ENCODE results near the gene TEAD1.

Gene TEAD1

GRCh38 chr11:12829540-12830314 lies 155.5 kb downstream of the TEAD1 start:
- Histone ChIP-seq H3K9me2 (replicated peaks; ENCODE audit: insufficient read depth, low read length) (no peaks in the 10 kb centered on the region), H3K27ac (ENCODE audit: low read length) (no peak overlapping the region), H3K79me2 (ENCODE audit: low read length) (peaks cover 81% of the 10 kb centered on the region), H3K9ac (ENCODE audit: low read length) (no peak overlapping the region), H3K4me2 (ENCODE audit: low read depth, low read length) (no peak overlapping the region), H2AFZ (ENCODE audit: low read length) (no peak overlapping the region), H4K20me1 (ENCODE audit: insufficient read depth, low read length) (no peaks in the 10 kb centered on the region), H3K9me3 (replicated peaks; ENCODE audit: insufficient read depth, low read length) (no peaks in the 10 kb centered on the region), H3K27me3 (replicated peaks; ENCODE audit: insufficient read depth, low read length) (no peaks in the 10 kb centered on the region), H3F3A (ENCODE audit: insufficient read depth, low read length) (peaks cover 15% of the 10 kb centered on the region), H3K4me1 (ENCODE audit: low read length) (peaks cover 25% of the 10 kb centered on the region), H3K36me3 (replicated peaks; ENCODE audit: insufficient read depth, low read length) (no peaks in the 10 kb centered on the region), H3K4me3 (ENCODE audit: low read length) (no peak overlapping the region)
- DNase-seq = no peak
- TF ChIP-seq CTCF (IDR thresholded peaks at IDR 0.05; ENCODE audit: low read length) = no peak
- no peak for TF ChIP-seq EZH2 (optimal IDR thresholded peaks at IDR 0.05; ENCODE audit: low read depth, low read length)
- TF ChIP-seq EZH2phosphoT487 (IDR thresholded peaks at IDR 0.05; ENCODE audit: low read length) = no peak

GRCh38 chr11:12831471-12832202 lies 157.4 kb downstream of the TEAD1 start:
- no peaks in the 10 kb centered on the region for H3K9me3 ChIP-seq (replicated peaks; ENCODE audit: insufficient read depth, low read length)
- H3K79me2 ChIP-seq (ENCODE audit: low read length) = peaks cover 83% of the 10 kb centered on the region
- no peak for DNase-seq

GRCh38 chr11:12832480-12833224 lies 158.4 kb downstream of the TEAD1 start:
- no peak overlapping the region for H3K4me3 ChIP-seq (ENCODE audit: low read length)
- no peaks in the 10 kb centered on the region for H3K9me3 ChIP-seq (replicated peaks; ENCODE audit: insufficient read depth, low read length)
- no peak overlapping the region for H3K27ac ChIP-seq (ENCODE audit: low read length)
- no peak overlapping the region for H3K4me2 ChIP-seq (ENCODE audit: low read depth, low read length)
- H2AFZ ChIP-seq (ENCODE audit: low read length) = no peak overlapping the region
- no peaks in the 10 kb centered on the region for H3K36me3 ChIP-seq (replicated peaks; ENCODE audit: insufficient read depth, low read length)
- H3F3A ChIP-seq (ENCODE audit: insufficient read depth, low read length) = peaks cover 14% of the 10 kb centered on the region
- no peak overlapping the region for H3K9ac ChIP-seq (ENCODE audit: low read length)
- no peaks in the 10 kb centered on the region for H3K27me3 ChIP-seq (replicated peaks; ENCODE audit: insufficient read depth, low read length)
- H3K4me1 ChIP-seq (ENCODE audit: low read length) = peaks cover 8% of the 10 kb centered on the region
- no peaks in the 10 kb centered on the region for H4K20me1 ChIP-seq (ENCODE audit: insufficient read depth, low read length)
- no peak for DNase-seq
- no peak for TF ChIP-seq EZH2phosphoT487 (IDR thresholded peaks at IDR 0.05; ENCODE audit: low read length)
- TF ChIP-seq CTCF (IDR thresholded peaks at IDR 0.05; ENCODE audit: low read length) = no peak
- TF ChIP-seq EZH2 (optimal IDR thresholded peaks at IDR 0.05; ENCODE audit: low read depth, low read length) = no peak
- no peaks in the 10 kb centered on the region for H3K9me2 ChIP-seq (replicated peaks; ENCODE audit: insufficient read depth, low read length)
- peaks cover 81% of the 10 kb centered on the region for H3K79me2 ChIP-seq (ENCODE audit: low read length)

More at GRCh38 chr11:12831471-12832202, 157.4 kb downstream of the TEAD1 start:
- H3K36me3 ChIP-seq (replicated peaks; ENCODE audit: insufficient read depth, low read length) = no peaks in the 10 kb centered on the region
- no peak overlapping the region for H3K4me3 ChIP-seq (ENCODE audit: low read length)
- TF ChIP-seq CTCF (IDR thresholded peaks at IDR 0.05; ENCODE audit: low read length) (no peak), EZH2 (optimal IDR thresholded peaks at IDR 0.05; ENCODE audit: low read depth, low read length) (no peak), EZH2phosphoT487 (IDR thresholded peaks at IDR 0.05; ENCODE audit: low read length) (no peak)
- no peak overlapping the region for H2AFZ ChIP-seq (ENCODE audit: low read length)
- no peak overlapping the region for H3K9ac ChIP-seq (ENCODE audit: low read length)
- no peaks in the 10 kb centered on the region for H3K27me3 ChIP-seq (replicated peaks; ENCODE audit: insufficient read depth, low read length)
- H3K9me2 ChIP-seq (replicated peaks; ENCODE audit: insufficient read depth, low read length) = no peaks in the 10 kb centered on the region
- peaks cover 15% of the 10 kb centered on the region for H3F3A ChIP-seq (ENCODE audit: insufficient read depth, low read length)
- H3K27ac ChIP-seq (ENCODE audit: low read length) = no peak overlapping the region
- H3K4me1 ChIP-seq (ENCODE audit: low read length) = peaks cover 16% of the 10 kb centered on the region
- H4K20me1 ChIP-seq (ENCODE audit: insufficient read depth, low read length) = no peaks in the 10 kb centered on the region
- H3K4me2 ChIP-seq (ENCODE audit: low read depth, low read length) = no peak overlapping the region
